ENCODE results near the gene BTBD9.

- TF ChIP-seq CTCF (IDR thresholded peaks at IDR 0.05) (no peak), POLR2A (IDR thresholded peaks at IDR 0.05) (no peak)
These were observed 450.9 kb downstream of the BTBD9 start for GRCh38 chr6:38188677-38189335.
